ENCODE data around the gene C2CD2.

DNA sequence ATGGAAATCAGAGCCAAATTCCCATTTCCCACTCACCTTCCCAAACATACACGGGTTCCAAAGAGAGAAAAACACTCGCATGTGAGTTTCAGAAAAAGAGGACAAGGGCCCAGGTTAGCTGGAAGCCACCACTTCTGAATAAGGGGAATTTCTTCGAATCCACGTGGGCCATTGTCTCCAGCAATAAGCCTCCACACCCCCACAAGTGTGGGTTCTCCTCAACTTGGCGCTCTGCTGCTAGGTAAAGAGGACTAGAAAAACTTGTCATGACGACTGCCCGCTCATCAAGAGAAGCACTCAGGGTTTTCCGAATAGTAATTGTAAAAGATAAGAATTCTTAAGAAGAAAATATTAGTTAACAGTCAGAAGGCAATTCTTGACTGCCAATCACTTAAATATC lies 105.3 kb downstream of the C2CD2 start:
- TF ChIP-seq CTCF (IDR thresholded peaks at IDR 0.05) (no peak), POLR2A (IDR thresholded peaks at IDR 0.05) (no peak)
